ENCODE data around the gene KRT2. TPM values are rescaled to one million over a fixed set of nuclear protein-coding genes. Genes with fewer than 3 reads are reported as not detected.

The KRT2 gene
- total RNA-seq, 4 donors from 2014 or later = not detected

- no peaks in the 10 kb centered on the region for H3K4me1 ChIP-seq
- peak; percentile 86 for DNase-seq (ENCODE audit: extremely low spot score)
- H3K4me3 ChIP-seq = no peak overlapping the region
- no peaks in the 10 kb centered on the region for H3K36me3 ChIP-seq
- intact Hi-C loops (cut with DNase I) = no loop called here
- peaks cover 0 to 12% (median 0%) of the 10 kb centered on the region in 4 donors for H3K27me3 ChIP-seq
- TF ChIP-seq POLR2A (IDR thresholded peaks at IDR 0.05; ENCODE audit: low read depth) (no peak), CTCF (IDR thresholded peaks at IDR 0.05) (no peak), POLR2AphosphoS5 (IDR thresholded peaks at IDR 0.05) (no peak), EP300 (IDR thresholded peaks at IDR 0.05) (no peak)
- H3K27ac ChIP-seq (replicated peaks in 1 of 4) = no peak overlapping the region
- WGBS = 82% methylated on average over 5 of the region's 7 CpGs
- no peaks in the 10 kb centered on the region for H3K9me3 ChIP-seq
These were observed 34.6 kb downstream of the KRT2 start for GRCh38 chr12:52617403-52617785.

GRCh38 chr12:52616680-52617402 is 35.2 kb downstream of the KRT2 start:
- peaks cover 0 to 15% (median 0%) of the 10 kb centered on the region in 4 donors for H3K27me3 ChIP-seq
- H3K27ac ChIP-seq (replicated peaks in 1 of 4) = no peak overlapping the region
- TF ChIP-seq CTCF (IDR thresholded peaks at IDR 0.05) (no peak), POLR2A (IDR thresholded peaks at IDR 0.05; ENCODE audit: low read depth) (no peak), POLR2AphosphoS5 (IDR thresholded peaks at IDR 0.05) (no peak), EP300 (IDR thresholded peaks at IDR 0.05) (no peak)
- DNase-seq (ENCODE audit: extremely low spot score) = peak; percentile 72
- H3K4me3 ChIP-seq = no peak overlapping the region
- no peaks in the 10 kb centered on the region for H3K36me3 ChIP-seq
- H3K9me3 ChIP-seq = no peaks in the 10 kb centered on the region
- H3K4me1 ChIP-seq = no peaks in the 10 kb centered on the region
- 93% methylated on average over 10 of the region's 10 CpGs for WGBS
- intact Hi-C loops (cut with DNase I) = no loop called here

- H3K9me3 ChIP-seq = no peaks in the 10 kb centered on the region
- H3K4me3 ChIP-seq = no peak overlapping the region
- TF ChIP-seq EP300 (IDR thresholded peaks at IDR 0.05) (no peak), POLR2A (IDR thresholded peaks at IDR 0.05; ENCODE audit: low read depth) (no peak), POLR2AphosphoS5 (IDR thresholded peaks at IDR 0.05) (no peak), CTCF (IDR thresholded peaks at IDR 0.05) (no peak)
- H3K27me3 ChIP-seq = peaks cover 0 to 25% (median 0%) of the 10 kb centered on the region in 4 donors
- H3K27ac ChIP-seq (replicated peaks in 1 of 4) = no peak overlapping the region
- H3K4me1 ChIP-seq = no peaks in the 10 kb centered on the region
- intact Hi-C loops (cut with DNase I) = no loop called here
- peak; percentile 50 for DNase-seq (ENCODE audit: extremely low spot score)
- H3K36me3 ChIP-seq = no peaks in the 10 kb centered on the region
- 90% methylated on average over 9 of the region's 9 CpGs for WGBS
These were observed 36.1 kb downstream of the KRT2 start for GRCh38 chr12:52615912-52616311.

GRCh38 chr12:52615208-52615868 is 36.7 kb downstream of the KRT2 start:
- Histone ChIP-seq H3K9me3 (no peaks in the 10 kb centered on the region), H3K4me3 (no peak overlapping the region), H3K4me1 (no peaks in the 10 kb centered on the region), H3K27me3 (peaks cover 0 to 30% (median 0%) of the 10 kb centered on the region in 4 donors), H3K36me3 (no peaks in the 10 kb centered on the region), H3K27ac (replicated peaks in 1 of 4) (no peak overlapping the region)
- TF ChIP-seq CTCF (IDR thresholded peaks at IDR 0.05) = no peak
- TF ChIP-seq POLR2A (IDR thresholded peaks at IDR 0.05; ENCODE audit: low read depth) = no peak
- whole genome bisulfite sequencing = 66% methylated on average over 6 of the region's 6 CpGs
- intact Hi-C loops (cut with DNase I) = no loop called here
- DNase-seq (ENCODE audit: extremely low spot score) = peak; percentile 83

Data from esophagus muscularis mucosa (tissue), 4 donors.